BLaER1 treated with 17β-estradiol and CSF1 and Interleukin-3, amounts not matched to agents 10 nM and 100 nM (cell line): ENCODE measurements around the gene COG6.

ENCODE experiments used
- H3K27ac ChIP-seq, 11 experiments: shearing (Covaris generic); formaldehyde crosslinking; 2 replicates each; pipeline ENCODE4 v1.8.1; 2022
- H3K27me3 ChIP-seq, 11 experiments: shearing (Covaris generic); formaldehyde crosslinking; 2 replicates each; pipeline ENCODE4 v1.8.1; 2022
- H3K36me3 ChIP-seq, 11 experiments: shearing (Covaris generic); formaldehyde crosslinking; 2 replicates each; pipeline ENCODE4 v1.8.1; 2022
- H3K4me1 ChIP-seq, 10 experiments: shearing (Covaris generic); formaldehyde crosslinking; 2 replicates each; pipeline ENCODE4 v1.8.1; 2022
- H3K4me2 ChIP-seq, 11 experiments: shearing (Covaris generic); formaldehyde crosslinking; 2 replicates each; pipeline ENCODE4 v1.8.1; 2022
- H3K4me3 ChIP-seq, 10 experiments: shearing (Covaris generic); formaldehyde crosslinking; 2 replicates each; pipeline ENCODE4 v1.8.1; 2022
- H3K9ac ChIP-seq, 11 experiments: shearing (Covaris generic); formaldehyde crosslinking; 2 replicates each; pipeline ENCODE4 v1.8.1; 2022
- H3K9me3 ChIP-seq, 11 experiments: shearing (Covaris generic); formaldehyde crosslinking; replicated peaks in 1 of 11; 2 replicates each; pipeline ENCODE4 v1.8.1; 2022
- H4K20me1 ChIP-seq, 11 experiments: shearing (Covaris generic); formaldehyde crosslinking; 2 replicates each; pipeline ENCODE4 v1.8.1; 2022
- Cebpa-rat ChIP-seq, 11 experiments: shearing (Covaris generic); IDR thresholded peaks; 2 replicates each; pipeline ENCODE4 v1.8.1; 2022

COG6 gene

DNA sequence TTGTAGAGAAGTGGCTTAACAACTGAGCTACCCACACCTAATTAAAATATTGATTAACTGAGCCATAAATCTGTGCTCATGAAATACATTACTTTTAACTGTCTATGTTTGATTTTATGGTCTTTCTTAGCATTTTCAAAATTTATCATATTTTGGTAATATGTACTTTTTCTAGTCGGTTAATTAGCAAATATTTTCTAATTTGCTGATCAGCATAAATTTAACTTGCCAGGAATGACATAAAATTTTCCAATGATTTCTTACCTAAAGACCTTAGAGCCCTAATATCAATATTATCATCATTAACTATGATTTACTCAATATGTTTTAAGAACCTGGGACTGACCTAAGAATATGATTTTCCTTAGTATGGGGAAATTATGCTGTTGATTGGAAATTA is 19.9 kb upstream of the COG6 start:
- Histone ChIP-seq H3K27me3 (no peaks in the 10 kb centered on the region), H3K4me1 (no peaks in the 10 kb centered on the region), H3K4me3 (no peak overlapping the region), H3K4me2 (no peak overlapping the region), H3K9ac (no peak overlapping the region), H3K9me3 (peaks cover 15 to 29% (median 18%) of the 10 kb centered on the region in 11 experiments; a peak in 19 of 22 replicates), H3K36me3 (no peaks in the 10 kb centered on the region), H3K27ac (no peak overlapping the region), H4K20me1 (no peaks in the 10 kb centered on the region)
- no peak for TF ChIP-seq Cebpa-rat (IDR thresholded peaks at IDR 0.05)

DNA sequence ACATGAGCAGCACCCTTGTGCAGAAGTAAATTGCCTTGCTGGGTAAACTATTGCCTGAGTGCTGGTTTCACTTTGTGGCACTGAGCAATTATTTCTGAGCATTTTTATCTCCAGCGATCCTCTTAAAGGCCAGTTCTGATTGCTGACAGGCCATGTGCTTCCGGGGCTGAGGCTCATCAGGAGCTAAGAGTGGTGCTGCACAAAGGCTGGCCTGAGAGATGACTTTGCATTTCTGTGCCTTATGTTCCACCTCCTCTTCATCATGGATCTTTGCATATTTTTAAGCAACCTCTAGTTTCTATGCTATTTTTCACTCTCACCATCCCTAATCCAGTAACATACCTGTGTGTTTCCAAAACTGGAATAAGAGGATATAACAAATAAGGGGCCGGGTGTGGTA is 17.6 kb upstream of the COG6 start:
- Histone ChIP-seq H3K9ac (no peak overlapping the region), H4K20me1 (no peaks in the 10 kb centered on the region), H3K4me1 (no peaks in the 10 kb centered on the region; a peak in 1 of 20 replicates), H3K36me3 (no peaks in the 10 kb centered on the region), H3K27ac (no peak overlapping the region), H3K4me2 (no peak overlapping the region), H3K4me3 (no peak overlapping the region), H3K27me3 (no peaks in the 10 kb centered on the region), H3K9me3 (peaks cover 0 to 14% (median 10%) of the 10 kb centered on the region in 11 experiments; a peak in 13 of 22 replicates)
- TF ChIP-seq Cebpa-rat (IDR thresholded peaks at IDR 0.05), result no peak

- no peak for TF ChIP-seq Cebpa-rat (IDR thresholded peaks at IDR 0.05)
- no peak overlapping the region for H3K9ac ChIP-seq
- no peak overlapping the region for H3K27ac ChIP-seq
- H3K4me1 ChIP-seq, result no peaks in the 10 kb centered on the region; a peak in 1 of 20 replicates
- no peaks in the 10 kb centered on the region for H3K27me3 ChIP-seq
- no peak overlapping the region for H3K4me2 ChIP-seq
- H3K4me3 ChIP-seq, result no peak overlapping the region
- no peaks in the 10 kb centered on the region for H4K20me1 ChIP-seq
- H3K36me3 ChIP-seq, result no peaks in the 10 kb centered on the region
- H3K9me3 ChIP-seq, result peaks cover 0 to 14% (median 10%) of the 10 kb centered on the region in 11 experiments; a peak in 13 of 22 replicates
Measured at GRCh38 chr13:39641645-39642044, 13.8 kb upstream of the COG6 start.

DNA sequence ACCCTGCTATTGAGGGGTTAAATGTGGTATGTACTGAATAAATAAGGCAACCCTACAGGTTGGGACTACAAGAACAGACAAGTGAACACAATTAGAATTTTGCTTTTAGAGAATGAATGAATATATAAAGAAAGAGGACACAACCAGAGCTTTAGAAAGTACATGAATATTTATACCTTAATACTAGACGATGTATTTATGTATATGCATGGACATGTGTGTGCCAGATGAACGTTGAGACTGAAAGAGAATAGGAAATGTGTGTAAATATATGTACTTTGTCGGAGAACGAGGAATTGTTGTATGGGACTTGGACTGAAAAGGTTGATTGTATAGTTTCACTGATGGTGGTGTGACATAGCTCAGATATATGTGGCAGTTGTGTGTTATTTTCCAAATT is 9.3 kb upstream of the COG6 start:
- no peaks in the 10 kb centered on the region; a peak in 1 of 20 replicates for H3K4me1 ChIP-seq
- no peak overlapping the region for H3K4me2 ChIP-seq
- no peak for TF ChIP-seq Cebpa-rat (IDR thresholded peaks at IDR 0.05)
- no peaks in the 10 kb centered on the region for H3K36me3 ChIP-seq
- H3K4me3 ChIP-seq, result no peak overlapping the region
- no peak overlapping the region for H3K27ac ChIP-seq
- H3K9me3 ChIP-seq, result no peaks in the 10 kb centered on the region
- no peaks in the 10 kb centered on the region for H3K27me3 ChIP-seq
- no peak overlapping the region for H3K9ac ChIP-seq
- H4K20me1 ChIP-seq, result no peaks in the 10 kb centered on the region

GRCh38 chr13:39655041-39655568 is 357 bp upstream of the COG6 start:
- H3K27ac ChIP-seq, result peak overlapping the region in 7 of 11 experiments; percentile 60 to 82 (median 67); a peak in 12 of 22 replicates
- TF ChIP-seq Cebpa-rat (IDR thresholded peaks at IDR 0.05), result no peak
- peak overlapping the region; percentile 77 to 89 (median 84); a peak in 17 of 22 replicates for H3K9ac ChIP-seq
- H4K20me1 ChIP-seq, result no peaks in the 10 kb centered on the region
- H3K9me3 ChIP-seq, result no peaks in the 10 kb centered on the region
- H3K27me3 ChIP-seq, result no peaks in the 10 kb centered on the region
- peaks cover 5 to 19% (median 12%) of the 10 kb centered on the region in 10 experiments; a peak in 15 of 20 replicates for H3K4me1 ChIP-seq
- peak overlapping the region; percentile 65 to 96 (median 87) for H3K4me2 ChIP-seq
- peaks cover 0 to 7% (median 2%) of the 10 kb centered on the region in 11 experiments; a peak in 14 of 22 replicates for H3K36me3 ChIP-seq
- H3K4me3 ChIP-seq, result peak overlapping the region; percentile 84 to 98 (median 92)

- Histone ChIP-seq H3K4me2 (peak overlapping the region; percentile 72 to 96 (median 87)), H3K27ac (peak overlapping the region in 6 of 11 experiments; percentile 46 to 82 (median 72); a peak in 8 of 22 replicates)
- TF ChIP-seq Cebpa-rat (IDR thresholded peaks at IDR 0.05), result no peak
Measured at GRCh38 chr13:39656325-39656677, 839 bp downstream of the COG6 start.

DNA sequence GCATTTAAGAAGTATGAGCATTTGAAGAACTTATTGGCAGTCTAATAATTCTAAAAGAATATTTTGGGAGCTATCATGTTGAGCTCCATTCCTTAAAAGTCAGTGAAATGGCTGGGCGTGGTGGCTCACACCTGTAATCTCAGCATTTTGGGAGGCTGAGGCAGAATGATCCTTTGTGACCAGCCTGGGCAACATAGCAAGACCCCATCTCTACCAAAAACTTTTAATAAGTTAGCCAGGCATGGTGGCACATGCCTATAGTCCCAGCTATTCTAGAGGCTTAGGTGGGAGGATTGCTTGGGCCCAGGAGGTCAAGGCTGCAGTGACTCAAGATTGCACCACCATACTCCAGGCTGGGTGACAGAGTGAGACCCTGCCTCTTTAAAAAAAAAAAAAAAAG is 8.0 kb downstream of the COG6 start:
- no peaks in the 10 kb centered on the region for H4K20me1 ChIP-seq
- no peaks in the 10 kb centered on the region for H3K4me1 ChIP-seq
- no peak overlapping the region for H3K9ac ChIP-seq
- H3K4me3 ChIP-seq, result no peak overlapping the region
- no peaks in the 10 kb centered on the region for H3K27me3 ChIP-seq
- no peaks in the 10 kb centered on the region for H3K9me3 ChIP-seq
- H3K4me2 ChIP-seq, result no peak overlapping the region
- no peak for TF ChIP-seq Cebpa-rat (IDR thresholded peaks at IDR 0.05)
- H3K36me3 ChIP-seq, result peaks cover 22 to 68% (median 45%) of the 10 kb centered on the region in 11 experiments; a peak in 20 of 22 replicates
- no peak overlapping the region for H3K27ac ChIP-seq

More at GRCh38 chr13:39656325-39656677, 839 bp downstream of the COG6 start:
- Histone ChIP-seq H3K4me1 (peaks cover 5 to 19% (median 12%) of the 10 kb centered on the region in 10 experiments; a peak in 15 of 20 replicates), H3K9me3 (no peaks in the 10 kb centered on the region), H3K36me3 (peaks cover 0 to 14% (median 12%) of the 10 kb centered on the region in 11 experiments; a peak in 16 of 22 replicates), H4K20me1 (no peaks in the 10 kb centered on the region), H3K4me3 (peak overlapping the region; percentile 84 to 98 (median 92)), H3K27me3 (no peaks in the 10 kb centered on the region), H3K9ac (peak overlapping the region; percentile 77 to 89 (median 84))

DNA sequence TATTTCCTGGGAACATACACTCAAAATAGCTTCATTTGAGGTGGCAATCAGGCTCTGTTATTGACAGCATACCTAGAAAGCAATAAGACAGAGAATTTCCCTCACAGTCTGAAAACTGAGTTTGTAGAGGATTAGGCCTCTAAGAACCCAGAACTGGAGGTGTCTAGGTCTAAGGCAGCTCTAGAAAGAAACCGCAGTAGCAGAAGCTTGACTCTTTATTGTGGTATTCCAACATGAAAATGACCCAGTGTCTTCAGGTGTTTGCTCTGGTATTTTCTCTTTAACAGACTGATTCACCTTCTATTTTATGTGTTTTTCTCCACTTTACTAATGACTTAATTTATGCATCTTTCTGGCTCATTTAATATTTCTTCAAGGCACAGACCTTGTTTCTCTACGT is 8.5 kb downstream of the COG6 start:
- H3K4me1 ChIP-seq, result peaks cover 0 to 1% (median 0%) of the 10 kb centered on the region in 10 experiments; a peak in 1 of 20 replicates
- H3K9me3 ChIP-seq, result no peaks in the 10 kb centered on the region
- no peak for TF ChIP-seq Cebpa-rat (IDR thresholded peaks at IDR 0.05)
- no peak overlapping the region for H3K4me3 ChIP-seq
- H3K4me2 ChIP-seq, result no peak overlapping the region
- no peaks in the 10 kb centered on the region for H4K20me1 ChIP-seq
- H3K27me3 ChIP-seq, result no peaks in the 10 kb centered on the region
- H3K36me3 ChIP-seq, result peaks cover 22 to 68% (median 45%) of the 10 kb centered on the region in 11 experiments; a peak in 20 of 22 replicates
- no peak overlapping the region for H3K27ac ChIP-seq
- H3K9ac ChIP-seq, result no peak overlapping the region

- no peaks in the 10 kb centered on the region for H3K27me3 ChIP-seq
- H3K27ac ChIP-seq, result no peak overlapping the region
- no peak overlapping the region for H3K9ac ChIP-seq
- H3K36me3 ChIP-seq, result peaks cover 19 to 60% (median 36%) of the 10 kb centered on the region in 11 experiments; a peak in 20 of 22 replicates
- no peaks in the 10 kb centered on the region for H3K9me3 ChIP-seq
- no peak for TF ChIP-seq Cebpa-rat (IDR thresholded peaks at IDR 0.05)
- no peaks in the 10 kb centered on the region for H4K20me1 ChIP-seq
- H3K4me1 ChIP-seq, result peaks cover 0 to 19% (median 9%) of the 10 kb centered on the region in 10 experiments; a peak in 10 of 20 replicates
- no peak overlapping the region for H3K4me3 ChIP-seq
- H3K4me2 ChIP-seq, result no peak overlapping the region
Measured at GRCh38 chr13:39665763-39666162, 10.3 kb downstream of the COG6 start.
